Calu3 (cell line): Measurements from ENCODE around the gene CDH13. TPM values are rescaled to one million over a fixed set of nuclear protein-coding genes. Genes with fewer than 3 reads are reported as not detected.

Experiments
- BruUV-seq: library from RNA; stranded (reverse); fragments of 400-500 nt; replicated peaks from 2 replicates; lab custom pipeline; 2021; lab: Mats Ljungman, UMichigan
- CTCF ChIA-PET: fragments of 300-600 bp; sonication (Branson Sonifier 250); formaldehyde crosslinking; loops from one replicate; lab custom pipeline; 2022; ENCODE audit warnings: antibody characterized with exemption; lab: Charles Lee
- DNase-seq: peaks from one replicate; pipeline ENCODE4 v3.0.0; 2022
- H3K27ac Mint-ChIP-seq: one replicate; pipeline ENCODE4 v1.8.0; 2022; ENCODE audit warnings: mixed read lengths; ENCODE audit not compliant: unreplicated experiment
- H3K27me3 Mint-ChIP-seq: one replicate; pipeline ENCODE4 v1.8.0; 2022; ENCODE audit warnings: mixed read lengths; ENCODE audit not compliant: unreplicated experiment
- H3K36me3 Mint-ChIP-seq: one replicate; pipeline ENCODE4 v1.8.0; 2022; ENCODE audit warnings: mild to moderate bottlenecking, moderate library complexity, mixed read lengths; ENCODE audit not compliant: insufficient read depth, unreplicated experiment
- H3K4me1 Mint-ChIP-seq: one replicate; pipeline ENCODE4 v1.8.0; 2022; ENCODE audit warnings: mild to moderate bottlenecking, low read depth, mixed read lengths; ENCODE audit not compliant: unreplicated experiment
- H3K4me3 Mint-ChIP-seq: one replicate; pipeline ENCODE4 v1.8.0; 2022; ENCODE audit warnings: mild to moderate bottlenecking, low read depth, moderate library complexity, mixed read lengths; ENCODE audit not compliant: unreplicated experiment
- H3K9me3 Mint-ChIP-seq: one replicate; pipeline ENCODE4 v1.8.0; 2022; ENCODE audit warnings: low read depth, mixed read lengths; ENCODE audit not compliant: unreplicated experiment
- intact Hi-C: fragments of 100-400 bp; cut with micrococcal nuclease; formaldehyde crosslinking; loops from one replicate; pipeline ENCODE4 v1.10.0; 2022; ENCODE audit not compliant: unreplicated experiment
- total RNA-seq: library from RNA; stranded (reverse); gene quantifications from 2 replicates; pipeline ENCODE4 v1.2.3, GENCODE V29; 2022
- TF ChIP-seq, protein P1 (sequence below): fragments of 200-600 bp; IDR thresholded peaks from one replicate; pipeline ENCODE4 v1.8.0; 2022; ENCODE audit warnings: antibody characterized with exemption; ENCODE audit not compliant: unreplicated experiment

Gene CDH13
- total RNA-seq, 1 experiment from 2014 or later, result not detected

DNA sequence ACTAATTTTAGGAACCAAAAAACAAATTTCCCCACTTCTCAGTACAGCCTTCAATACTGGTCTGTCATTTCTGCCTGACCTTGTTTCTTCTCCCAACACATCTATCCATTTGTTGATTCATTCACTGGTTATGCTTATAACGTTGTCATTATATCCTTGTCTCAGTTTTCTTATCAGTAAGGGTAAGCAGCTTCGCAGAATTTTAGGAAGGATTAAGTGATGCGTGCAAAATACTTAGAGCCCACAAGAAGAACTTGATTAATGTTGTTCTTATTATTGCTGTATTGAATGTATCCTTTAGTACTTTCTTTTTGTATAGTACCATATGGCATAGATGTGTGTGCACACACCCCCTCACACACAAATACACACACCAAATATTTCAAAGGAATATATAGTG, 777.5 kb downstream of the CDH13 start:
- intact Hi-C loops, result no loop called here
- no peak for DNase-seq
- TF ChIP-seq, protein P1, sequence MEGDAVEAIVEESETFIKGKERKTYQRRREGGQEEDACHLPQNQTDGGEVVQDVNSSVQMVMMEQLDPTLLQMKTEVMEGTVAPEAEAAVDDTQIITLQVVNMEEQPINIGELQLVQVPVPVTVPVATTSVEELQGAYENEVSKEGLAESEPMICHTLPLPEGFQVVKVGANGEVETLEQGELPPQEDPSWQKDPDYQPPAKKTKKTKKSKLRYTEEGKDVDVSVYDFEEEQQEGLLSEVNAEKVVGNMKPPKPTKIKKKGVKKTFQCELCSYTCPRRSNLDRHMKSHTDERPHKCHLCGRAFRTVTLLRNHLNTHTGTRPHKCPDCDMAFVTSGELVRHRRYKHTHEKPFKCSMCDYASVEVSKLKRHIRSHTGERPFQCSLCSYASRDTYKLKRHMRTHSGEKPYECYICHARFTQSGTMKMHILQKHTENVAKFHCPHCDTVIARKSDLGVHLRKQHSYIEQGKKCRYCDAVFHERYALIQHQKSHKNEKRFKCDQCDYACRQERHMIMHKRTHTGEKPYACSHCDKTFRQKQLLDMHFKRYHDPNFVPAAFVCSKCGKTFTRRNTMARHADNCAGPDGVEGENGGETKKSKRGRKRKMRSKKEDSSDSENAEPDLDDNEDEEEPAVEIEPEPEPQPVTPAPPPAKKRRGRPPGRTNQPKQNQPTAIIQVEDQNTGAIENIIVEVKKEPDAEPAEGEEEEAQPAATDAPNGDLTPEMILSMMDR, result no peak
- CTCF ChIA-PET, result no interaction called here
- Mint-ChIP-seq H3K27me3 (no peaks in the 10 kb centered on the region), H3K36me3 (no peaks in the 10 kb centered on the region), H3K9me3 (peaks cover 13% of the 10 kb centered on the region), H3K4me3 (no peak overlapping the region), H3K27ac (no peak overlapping the region), H3K4me1 (no peaks in the 10 kb centered on the region)
- BruUV-seq, result no TSS peak

DNA sequence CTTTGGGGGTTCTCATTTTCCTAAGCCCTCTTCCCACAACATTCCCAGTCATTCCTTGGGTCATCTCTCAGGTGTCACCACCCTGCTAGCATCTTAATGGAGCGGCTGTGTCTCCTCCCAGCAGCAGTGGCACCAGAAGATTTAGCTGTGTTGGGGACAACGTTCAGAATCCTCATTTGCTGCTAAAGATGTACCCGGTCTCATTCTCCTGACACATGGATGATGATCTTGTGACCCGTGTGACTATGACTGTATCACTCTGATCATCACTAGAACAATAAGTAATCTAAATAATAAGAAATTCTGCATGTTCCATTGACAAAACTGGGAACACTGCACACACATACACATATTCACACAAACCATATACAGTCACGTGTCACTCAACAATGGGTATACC, 781.2 kb downstream of the CDH13 start:
- no peak for DNase-seq
- BruUV-seq, result no TSS peak
- H3K27me3 Mint-ChIP-seq, result no peaks in the 10 kb centered on the region
- no peak overlapping the region for H3K27ac Mint-ChIP-seq
- no peaks in the 10 kb centered on the region for H3K36me3 Mint-ChIP-seq
- intact Hi-C loops, result no loop called here
- H3K4me1 Mint-ChIP-seq, result no peaks in the 10 kb centered on the region
- CTCF ChIA-PET, result no interaction called here
- TF ChIP-seq, protein P1, result no peak
- H3K4me3 Mint-ChIP-seq, result no peak overlapping the region
- peaks cover 10% of the 10 kb centered on the region for H3K9me3 Mint-ChIP-seq

DNA sequence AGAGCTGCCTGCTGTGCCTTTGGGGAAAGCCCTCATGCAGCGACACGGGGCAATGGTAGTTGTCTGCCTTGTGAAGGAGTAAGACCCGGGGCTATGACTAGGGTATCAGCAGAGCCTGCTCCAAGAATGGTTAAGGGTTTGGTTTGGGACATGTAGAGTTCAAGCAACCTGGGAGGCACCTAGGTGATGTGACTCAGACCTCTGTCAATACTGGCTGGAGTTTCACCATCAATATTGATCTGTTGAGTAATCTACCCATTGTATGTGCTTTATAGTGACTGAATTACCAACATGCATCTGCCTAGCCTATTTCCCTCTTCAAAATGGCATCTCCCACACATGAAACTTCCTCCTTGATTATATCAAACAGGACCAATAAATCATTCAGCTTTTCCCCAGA, 782.6 kb downstream of the CDH13 start:
- H3K4me1 Mint-ChIP-seq, result no peaks in the 10 kb centered on the region
- H3K36me3 Mint-ChIP-seq, result no peaks in the 10 kb centered on the region
- no peak for DNase-seq
- H3K27me3 Mint-ChIP-seq, result no peaks in the 10 kb centered on the region
- TF ChIP-seq, protein P1, result no peak
- BruUV-seq, result no TSS peak
- CTCF ChIA-PET, result interaction anchor here (0.7 kb wide), 1 partner anchor 425 kb away, joined by 4 read pairs; no protein-coding TSS in a partner anchor
- H3K4me3 Mint-ChIP-seq, result no peak overlapping the region
- intact Hi-C loops, result no loop called here
- no peak overlapping the region for H3K27ac Mint-ChIP-seq
- H3K9me3 Mint-ChIP-seq, result peaks cover 16% of the 10 kb centered on the region

DNA sequence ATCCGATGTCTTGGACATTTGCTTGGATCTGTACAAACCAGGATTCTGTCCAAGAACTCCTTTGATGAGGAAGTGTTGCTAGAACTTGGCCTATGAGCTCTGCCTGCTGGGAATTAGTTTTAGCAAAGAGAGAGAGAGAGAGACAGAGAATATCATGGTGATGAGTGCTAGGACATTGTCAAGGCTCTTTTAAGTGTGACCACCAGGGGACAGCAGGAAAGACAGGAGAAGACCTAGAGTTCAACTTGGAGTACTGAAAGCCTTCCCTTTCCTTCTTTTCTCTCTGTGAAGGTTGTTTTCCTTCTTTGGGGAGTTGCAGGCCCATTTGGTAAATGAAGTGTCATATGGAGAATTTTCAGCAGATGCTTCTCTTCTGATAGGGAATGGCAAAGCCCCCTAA, 791.8 kb downstream of the CDH13 start:
- no TSS peak for BruUV-seq
- CTCF ChIA-PET, result no interaction called here
- H3K9me3 Mint-ChIP-seq, result peaks cover 16% of the 10 kb centered on the region

More for the DNA sequence above, 791.8 kb downstream of the CDH13 start:
- no peaks in the 10 kb centered on the region for H3K36me3 Mint-ChIP-seq
- intact Hi-C loops, result no loop called here
- H3K27ac Mint-ChIP-seq, result no peak overlapping the region
- no peak overlapping the region for H3K4me3 Mint-ChIP-seq
- no peaks in the 10 kb centered on the region for H3K4me1 Mint-ChIP-seq
- no peak for DNase-seq
- TF ChIP-seq, protein P1, result no peak
- H3K27me3 Mint-ChIP-seq, result no peaks in the 10 kb centered on the region
